ENCODE data around the gene MORN1. TPM values are rescaled to one million over a fixed set of nuclear protein-coding genes. Genes with fewer than 3 reads are reported as not detected.
"Not testable (repeated sequence)": the region's sequence is repeated elsewhere in the genome, so short reads cannot be mapped to it uniquely, and the experiment has no call there.

MORN1 gene
- polyA plus RNA-seq, 1 experiment, result 3.7 TPM

DNA sequence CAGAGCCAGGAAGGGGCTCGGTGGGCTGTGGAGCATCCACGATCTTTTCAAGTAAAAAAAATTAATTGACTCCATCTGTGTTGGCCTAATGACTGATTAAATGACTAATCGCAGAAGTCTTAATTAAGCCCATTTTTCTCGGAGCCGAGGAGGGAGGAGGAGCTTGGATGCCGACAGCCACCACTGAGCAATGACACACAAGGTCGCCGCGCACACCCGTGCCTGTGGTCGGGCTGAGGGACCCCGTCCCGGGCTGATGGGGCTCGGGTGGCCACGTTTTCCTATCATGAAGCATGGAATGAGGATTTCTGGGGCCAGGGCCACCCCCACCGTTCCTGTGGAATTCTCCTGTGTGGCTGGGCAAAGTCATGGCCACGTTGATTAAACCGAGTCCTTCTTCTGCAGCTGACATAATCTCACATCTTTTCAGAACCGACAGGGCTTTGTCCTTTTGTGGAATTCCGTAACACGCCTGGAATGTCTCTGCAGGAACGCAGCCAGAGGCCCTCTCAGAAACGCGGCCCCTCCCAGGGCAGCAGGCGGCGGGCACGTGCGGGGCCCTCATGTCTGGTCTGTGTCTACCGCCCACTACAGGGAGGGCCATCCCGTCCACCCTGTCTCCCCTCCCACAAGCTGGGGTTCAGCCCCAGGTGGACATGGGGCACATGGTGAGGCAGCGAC lies 60.7 kb downstream of the MORN1 start:
- H3K27me3 ChIP-seq (ENCODE audit: control insufficient read depth, insufficient read depth, low read length), result no peaks in the 10 kb centered on the region
- peak; percentile 35 for TF ChIP-seq CTCF (IDR thresholded peaks at IDR 0.05; ENCODE audit: insufficient read depth, low read depth, low read length)
- H3K36me3 ChIP-seq (ENCODE audit: control insufficient read depth, insufficient read depth, low read length), result no peaks in the 10 kb centered on the region
- ChIA-PET CTCF (interaction anchor here (0.8 to 3.5 kb wide), 5 partner anchors 11 to 103 kb away, joined by 3 to 14 read pairs (median 4); partner anchors contain the start of gene SKI), POLR2A (no interaction called here)
- DNase-seq (ENCODE audit: low read depth), result peak; percentile 74
- H3K4me3 ChIP-seq (ENCODE audit: low read depth, low read length), result no peak overlapping the region

- H3K4me3 ChIP-seq (ENCODE audit: low read depth, low read length), result no peak overlapping the region
- ChIA-PET POLR2A (no interaction called here), CTCF (interaction anchor here (0.9 to 3.5 kb wide), 3 partner anchors 11 to 22 kb away, joined by 3 to 14 read pairs (median 4); no protein-coding TSS in a partner anchor)
- no peaks in the 10 kb centered on the region for H3K27me3 ChIP-seq (ENCODE audit: control insufficient read depth, insufficient read depth, low read length)
- no peaks in the 10 kb centered on the region for H3K36me3 ChIP-seq (ENCODE audit: control insufficient read depth, insufficient read depth, low read length)
- DNase-seq (ENCODE audit: low read depth), result no peak
- no peak for TF ChIP-seq CTCF (IDR thresholded peaks at IDR 0.05; ENCODE audit: insufficient read depth, low read depth, low read length)
These were observed 61.3 kb downstream of the MORN1 start for GRCh38 chr1:2330035-2330434.

DNA sequence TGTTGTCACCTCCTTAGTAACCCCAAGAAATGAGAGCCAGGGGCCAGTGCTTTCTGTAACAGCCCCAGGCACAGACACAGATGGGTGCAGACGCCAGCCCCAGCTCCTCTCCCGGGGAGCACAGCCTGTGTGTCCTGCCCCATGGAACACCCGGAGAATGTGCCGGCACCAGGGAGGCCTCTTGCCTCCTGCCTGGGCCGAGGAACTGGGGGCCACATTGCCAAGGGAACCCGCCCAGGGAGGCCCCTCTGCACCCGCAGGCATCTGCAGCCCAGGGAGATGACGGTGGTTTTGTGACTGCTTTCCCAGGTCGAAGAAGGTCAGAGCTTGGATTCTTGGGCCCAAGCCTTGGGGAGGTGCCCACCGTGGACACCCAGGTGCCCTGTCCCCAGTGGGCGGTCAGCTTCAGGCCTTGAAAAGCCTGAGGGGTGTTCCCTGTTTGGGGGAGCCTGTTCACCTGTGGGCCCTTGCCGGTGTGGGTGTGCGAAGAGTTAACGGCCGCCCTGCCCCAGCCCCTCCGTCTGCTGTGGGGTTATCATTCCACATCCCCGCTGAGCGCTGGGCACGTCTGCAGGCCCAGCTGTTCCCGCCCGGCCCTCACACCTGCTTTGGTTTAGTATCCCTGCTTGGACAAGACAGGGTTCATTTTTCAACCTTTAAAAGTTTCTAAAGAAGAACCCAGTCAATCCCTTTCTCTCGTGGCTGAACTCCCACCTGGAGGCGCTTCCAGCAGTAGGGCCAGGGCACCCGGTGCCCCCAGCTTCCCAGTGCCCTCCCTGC lies 62.5 kb downstream of the MORN1 start:
- Histone ChIP-seq H3K4me3 (ENCODE audit: low read depth, low read length) (no peak overlapping the region), H3K36me3 (ENCODE audit: control insufficient read depth, insufficient read depth, low read length) (no peaks in the 10 kb centered on the region), H3K27me3 (ENCODE audit: control insufficient read depth, insufficient read depth, low read length) (peaks cover 3% of the 10 kb centered on the region)
- TF ChIP-seq CTCF (IDR thresholded peaks at IDR 0.05; ENCODE audit: insufficient read depth, low read depth, low read length), result no peak
- POLR2A ChIA-PET, result no interaction called here
- DNase-seq (ENCODE audit: low read depth), result no peak
- CTCF ChIA-PET, result interaction anchor here (0.8 to 3.5 kb wide), 3 partner anchors 12 to 134 kb away, joined by 3 to 14 read pairs (median 4); partner anchors contain the start of gene FAAP20

- TF ChIP-seq CTCF (IDR thresholded peaks at IDR 0.05; ENCODE audit: insufficient read depth, low read depth, low read length), result no peak
- H3K36me3 ChIP-seq (ENCODE audit: control insufficient read depth, insufficient read depth, low read length), result no peaks in the 10 kb centered on the region
- POLR2A ChIA-PET, result no interaction called here
- CTCF ChIA-PET, result interaction anchor here (1.5 to 3.5 kb wide), 2 partner anchors 11 to 54 kb away, joined by 4 to 14 read pairs; no protein-coding TSS in a partner anchor
- peaks cover 3% of the 10 kb centered on the region for H3K27me3 ChIP-seq (ENCODE audit: control insufficient read depth, insufficient read depth, low read length)
- no peak for DNase-seq (ENCODE audit: low read depth)
- no peak overlapping the region for H3K4me3 ChIP-seq (ENCODE audit: low read depth, low read length)
These were observed 63.5 kb downstream of the MORN1 start for GRCh38 chr1:2327841-2328240.

- CTCF ChIA-PET, result interaction anchor here (0.7 kb wide), 1 partner anchor 132 kb away, joined by 3 read pairs; the partner anchor contains the start of gene FAAP20
- POLR2A ChIA-PET; DNase-seq (ENCODE audit: low read depth): not testable (repeated sequence)
These were observed 64.2 kb downstream of the MORN1 start for GRCh38 chr1:2327162-2327561.

More at GRCh38 chr1:2327162-2327561, 64.2 kb downstream of the MORN1 start:
- not testable (repeated sequence) for H3K4me3 ChIP-seq (ENCODE audit: low read depth, low read length); H3K27me3 ChIP-seq (ENCODE audit: control insufficient read depth, insufficient read depth, low read length); H3K36me3 ChIP-seq (ENCODE audit: control insufficient read depth, insufficient read depth, low read length)
